Endometrium (tissue), 2 donors: ENCODE data around the gene APOBEC2.
A peak's percentile ranks its signal among the peaks of the same experiment; 100 is the strongest.

Experiments used
- FAIRE-seq: peaks from 2 replicates; lab custom pipeline; 2012; peaks lifted over from hg19 to GRCh38; lab: Jason Lieb, UNC
- donor health status: control.
- donor health status: control.

Gene APOBEC2

DNA sequence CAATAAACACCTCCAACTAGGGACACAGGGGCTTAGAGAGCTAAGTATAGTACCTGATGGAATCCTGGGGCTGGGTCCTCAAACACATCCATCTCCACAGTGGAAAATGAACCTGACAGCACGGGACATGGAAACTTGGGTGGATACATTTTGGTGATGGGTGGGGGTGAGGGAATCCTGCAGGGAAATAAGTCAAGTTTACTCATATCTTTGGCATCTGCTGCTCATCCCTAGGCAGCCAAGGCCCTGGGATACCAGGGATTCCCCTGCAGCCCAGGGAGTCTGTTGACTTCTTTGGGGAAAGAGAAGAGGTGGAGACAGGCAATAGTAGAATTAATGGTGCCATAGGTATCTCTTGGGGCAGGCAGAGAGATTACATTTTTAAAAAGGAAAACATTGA is 6.6 kb downstream of the APOBEC2 start:
- FAIRE-seq = no peak

DNA sequence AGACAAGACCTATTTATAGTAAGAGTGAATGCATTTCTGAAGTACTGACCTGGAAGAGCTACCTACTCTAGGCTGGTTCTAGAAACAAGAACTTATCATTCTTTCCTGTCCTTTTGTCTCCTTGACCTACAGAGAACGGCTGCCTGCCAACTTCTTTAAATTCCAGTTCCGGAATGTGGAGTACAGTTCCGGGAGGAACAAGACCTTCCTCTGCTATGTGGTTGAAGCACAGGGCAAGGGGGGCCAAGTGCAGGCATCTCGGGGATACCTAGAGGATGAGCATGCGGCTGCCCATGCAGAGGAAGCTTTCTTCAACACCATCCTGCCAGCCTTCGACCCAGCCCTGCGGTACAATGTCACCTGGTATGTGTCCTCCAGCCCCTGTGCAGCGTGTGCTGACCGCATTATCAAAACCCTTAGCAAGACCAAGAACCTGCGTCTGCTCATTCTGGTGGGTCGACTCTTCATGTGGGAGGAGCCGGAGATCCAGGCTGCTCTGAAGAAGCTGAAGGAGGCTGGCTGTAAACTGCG is 8.3 kb downstream of the APOBEC2 start:
- FAIRE-seq = no peak

DNA sequence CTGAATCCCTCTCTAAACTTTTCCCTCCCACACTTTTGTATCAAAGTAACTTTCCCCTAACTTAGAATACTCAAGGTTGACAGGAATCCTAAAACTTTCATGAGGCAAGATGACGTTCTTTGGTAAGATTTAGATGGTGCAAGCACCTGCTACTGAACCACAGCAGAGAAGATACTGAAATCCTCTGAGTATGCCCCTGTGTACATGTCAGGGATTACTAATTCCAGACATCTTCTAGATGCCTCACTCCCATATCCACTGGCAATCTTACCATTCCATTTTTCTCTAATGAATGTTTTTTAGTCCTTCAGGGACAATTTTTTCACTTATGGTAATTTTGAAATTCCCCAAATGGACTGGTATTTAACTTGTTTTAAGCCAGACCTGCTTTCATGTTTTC is 9.1 kb downstream of the APOBEC2 start:
- FAIRE-seq = no peak

DNA sequence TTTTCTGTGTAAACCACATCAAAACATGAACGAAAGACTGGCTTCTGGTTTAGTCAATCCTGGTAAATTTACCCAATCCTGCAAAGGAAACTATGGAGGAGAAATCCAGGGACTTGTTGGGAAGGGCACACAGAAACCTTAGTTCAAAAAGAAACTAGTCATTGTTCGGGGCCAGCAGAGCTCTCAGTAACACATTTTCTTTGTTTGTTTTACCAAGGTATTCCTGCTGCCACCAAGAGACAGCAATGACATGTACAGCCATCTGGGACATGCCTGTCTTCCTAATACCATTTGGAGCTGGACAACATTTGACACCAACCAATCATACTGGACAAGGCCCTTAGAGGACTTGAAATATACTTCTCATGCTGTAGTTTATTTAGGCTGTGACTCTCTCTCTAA is 10.9 kb downstream of the APOBEC2 start:
- FAIRE-seq = no peak

DNA sequence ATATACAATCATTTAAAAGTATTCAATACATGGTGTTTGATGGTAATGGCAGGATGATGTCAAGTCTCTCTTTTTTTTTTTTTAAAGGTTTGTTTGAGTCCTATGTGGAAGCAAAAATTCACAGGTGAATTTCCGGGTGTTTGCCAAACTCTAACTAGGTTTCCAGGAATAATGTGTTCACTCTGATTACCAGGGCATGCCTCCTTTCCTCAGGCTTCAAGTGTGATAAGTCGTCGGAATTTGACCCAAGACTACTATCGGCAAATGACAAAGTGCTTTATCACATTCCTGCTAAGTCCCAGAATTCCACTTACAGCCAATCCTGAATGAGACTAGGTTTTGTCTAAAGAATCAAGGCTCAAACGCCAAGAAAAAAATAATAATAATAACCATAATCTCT is 11.8 kb downstream of the APOBEC2 start:
- no peak for FAIRE-seq

DNA sequence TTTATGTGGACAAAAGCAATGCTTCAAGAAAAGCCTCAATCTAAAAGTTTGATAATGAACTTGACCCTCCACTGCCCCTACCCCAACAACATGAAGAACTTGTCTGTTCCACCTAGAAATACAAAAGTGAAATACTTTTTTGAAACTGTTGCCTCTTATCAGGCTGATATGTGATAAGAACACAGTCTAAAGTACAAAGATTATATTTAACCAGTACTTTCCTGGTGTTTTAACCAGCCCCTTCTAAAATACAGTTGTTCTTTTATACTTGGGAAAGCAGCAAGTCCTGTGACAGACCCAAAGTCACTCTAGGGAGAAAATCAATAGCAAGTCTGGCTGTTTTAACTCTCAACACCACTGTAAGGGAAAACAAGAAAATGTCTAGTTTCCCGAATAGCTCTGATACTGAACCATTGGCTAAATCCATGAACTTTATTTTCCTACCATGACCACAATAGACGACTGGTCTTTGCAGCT is 12.6 kb downstream of the APOBEC2 start:
- no peak for FAIRE-seq

DNA sequence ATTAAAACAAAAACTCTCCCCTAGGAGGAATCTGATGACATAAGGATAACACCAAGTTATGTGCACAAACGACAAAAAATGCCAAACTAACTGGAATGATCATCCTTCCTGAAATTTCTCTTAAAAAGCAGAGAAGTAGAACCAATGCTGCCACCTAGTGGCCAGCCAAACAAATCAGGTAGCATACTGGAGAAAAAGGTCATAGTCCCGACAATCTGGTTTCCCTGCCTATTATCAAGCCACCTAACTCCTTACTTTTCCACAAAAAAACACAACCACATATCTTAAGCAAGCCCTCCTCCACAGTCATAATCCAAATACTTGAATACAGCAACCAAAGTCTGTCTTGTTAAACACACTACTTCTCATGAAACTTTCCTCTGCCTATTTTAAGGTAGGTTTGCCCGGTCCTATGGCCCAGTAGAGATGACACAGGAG is 13.9 kb downstream of the APOBEC2 start:
- FAIRE-seq = peak; percentile 83

DNA sequence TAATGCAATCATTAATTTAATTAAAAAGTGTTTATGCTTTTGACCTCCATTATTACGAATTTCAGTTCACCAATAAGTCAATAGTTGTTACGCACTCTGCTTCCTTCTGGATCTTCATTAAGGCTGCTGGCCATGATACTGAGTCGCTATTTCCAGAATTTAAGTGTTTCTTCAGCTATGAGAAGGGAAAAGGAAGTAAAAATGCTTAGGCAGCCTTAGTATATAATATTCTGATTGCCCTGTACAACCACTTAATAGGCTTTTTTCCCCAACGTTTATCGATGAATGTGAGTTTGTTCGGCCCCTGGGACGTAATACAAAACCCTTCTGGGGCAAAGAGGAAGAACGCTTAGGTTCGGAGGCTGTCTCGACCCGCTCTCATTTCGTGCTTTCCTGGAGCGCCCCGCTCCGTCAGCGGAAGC is 18.5 kb downstream of the APOBEC2 start:
- FAIRE-seq = no peak

DNA sequence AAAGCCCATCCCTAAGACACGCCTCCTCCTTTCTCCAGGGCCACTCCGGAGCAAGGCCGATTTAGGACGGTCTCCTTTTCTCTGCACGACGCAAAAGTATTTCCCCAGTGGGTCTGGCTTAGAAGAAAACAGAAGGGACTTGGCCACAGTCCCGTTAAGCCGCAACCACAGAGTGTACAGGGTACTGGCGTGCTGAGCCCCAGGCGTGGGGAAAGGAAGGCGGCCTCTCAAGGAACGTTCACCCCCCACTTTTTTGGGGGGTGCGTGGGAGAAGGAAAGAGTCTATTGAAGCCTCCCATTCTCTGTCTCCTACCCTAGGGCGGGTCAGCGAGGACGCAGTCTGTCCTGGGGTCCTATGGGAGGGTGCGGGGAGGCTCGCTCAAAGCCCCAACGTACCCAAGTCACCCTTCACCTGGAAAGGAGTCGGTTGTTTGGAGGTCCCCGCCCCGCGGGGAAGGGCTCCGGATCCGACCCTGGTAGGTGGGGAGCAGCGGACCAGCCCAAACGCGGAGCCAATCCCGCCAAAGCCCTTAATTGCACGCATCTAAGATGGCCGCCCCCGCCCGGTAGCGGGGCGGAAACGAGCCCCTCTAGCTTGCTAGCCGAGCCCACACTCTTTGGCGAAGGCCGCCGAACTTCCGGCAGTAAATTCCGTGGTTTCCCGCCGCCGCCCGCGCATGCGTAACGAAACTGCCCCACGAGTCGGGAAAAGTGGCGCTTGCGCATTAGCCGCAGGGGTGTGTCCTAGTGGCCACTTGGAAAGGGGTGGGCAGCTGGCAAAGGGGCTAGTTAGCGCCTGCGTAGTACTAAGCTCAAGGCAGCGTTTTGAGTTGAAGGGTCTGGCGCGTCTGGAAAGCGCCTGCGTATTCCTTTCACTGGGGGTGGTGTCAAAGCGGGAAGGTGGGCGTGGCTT is 19.2 kb downstream of the APOBEC2 start, which contains the start of gene OARD1:
TSS of gene OARD1 (minus strand) at position 434 of the 913 bp plus-strand sequence. CDS start 722 bp downstream, outside the sequence.
- peak; percentile 80 for FAIRE-seq

DNA sequence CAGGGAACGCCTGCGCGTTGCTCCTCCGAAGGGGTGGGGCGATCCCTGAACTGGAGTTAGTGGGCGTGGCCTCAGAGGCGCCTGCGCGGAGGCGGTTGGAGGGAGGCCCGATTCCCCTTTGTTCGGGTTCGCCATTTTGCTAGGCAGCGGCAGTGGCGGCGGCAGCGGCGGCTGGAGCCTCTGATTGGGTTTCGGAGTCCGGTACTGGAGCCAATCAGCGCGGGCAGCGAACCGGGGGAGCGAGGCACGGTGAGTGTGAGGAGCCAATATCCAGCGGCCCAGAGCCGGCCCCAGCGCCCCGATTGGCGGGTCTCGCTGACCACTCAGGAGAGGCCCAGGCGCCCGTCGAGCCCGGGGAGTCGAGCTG is 19.8 kb downstream of the APOBEC2 start, which contains the start of gene NFYA:
TSS of gene NFYA (plus strand) at position 139 of the 367 bp plus-strand sequence. CDS start 6,116 bp downstream, outside the sequence.
- FAIRE-seq = peak; percentile 100

DNA sequence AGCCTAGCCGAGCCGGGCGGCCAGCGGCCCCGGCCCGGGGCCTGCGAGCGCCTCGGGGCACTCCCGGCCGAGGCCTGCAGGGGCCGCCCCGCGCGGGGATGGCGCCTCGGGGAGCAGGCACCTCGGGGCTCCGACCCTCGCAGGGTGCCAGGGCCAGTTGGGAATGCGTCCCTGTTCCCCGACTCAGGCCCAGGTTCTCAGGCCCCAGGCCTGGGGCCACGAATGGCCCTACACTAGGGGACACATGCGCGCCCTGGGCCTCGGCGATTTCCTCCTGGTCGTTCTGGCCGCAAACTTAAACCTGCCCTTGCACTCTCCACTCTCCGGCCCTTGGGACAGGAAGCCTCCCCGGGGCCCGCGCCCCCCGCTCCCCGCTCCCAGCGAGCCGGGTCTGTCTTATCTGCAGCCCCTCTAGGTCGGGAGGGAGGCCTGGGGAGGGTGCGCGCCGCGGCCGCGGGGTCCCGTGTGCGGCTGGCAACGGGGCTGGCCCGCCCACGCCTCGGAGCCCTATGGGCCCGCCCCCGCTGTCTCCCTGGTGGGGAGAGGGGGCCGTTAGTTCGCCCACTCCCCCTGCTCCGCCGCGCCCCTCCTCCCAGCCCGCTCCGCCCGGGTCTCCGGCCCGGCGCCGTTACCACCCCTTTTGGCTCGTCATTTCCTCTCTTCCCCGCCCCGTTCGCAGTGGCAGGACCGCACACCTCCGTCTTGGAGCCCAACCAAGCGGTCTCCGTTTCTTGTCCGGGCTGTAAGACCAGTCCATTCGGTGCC is 20.4 kb downstream of the APOBEC2 start:
- no peak for FAIRE-seq

DNA sequence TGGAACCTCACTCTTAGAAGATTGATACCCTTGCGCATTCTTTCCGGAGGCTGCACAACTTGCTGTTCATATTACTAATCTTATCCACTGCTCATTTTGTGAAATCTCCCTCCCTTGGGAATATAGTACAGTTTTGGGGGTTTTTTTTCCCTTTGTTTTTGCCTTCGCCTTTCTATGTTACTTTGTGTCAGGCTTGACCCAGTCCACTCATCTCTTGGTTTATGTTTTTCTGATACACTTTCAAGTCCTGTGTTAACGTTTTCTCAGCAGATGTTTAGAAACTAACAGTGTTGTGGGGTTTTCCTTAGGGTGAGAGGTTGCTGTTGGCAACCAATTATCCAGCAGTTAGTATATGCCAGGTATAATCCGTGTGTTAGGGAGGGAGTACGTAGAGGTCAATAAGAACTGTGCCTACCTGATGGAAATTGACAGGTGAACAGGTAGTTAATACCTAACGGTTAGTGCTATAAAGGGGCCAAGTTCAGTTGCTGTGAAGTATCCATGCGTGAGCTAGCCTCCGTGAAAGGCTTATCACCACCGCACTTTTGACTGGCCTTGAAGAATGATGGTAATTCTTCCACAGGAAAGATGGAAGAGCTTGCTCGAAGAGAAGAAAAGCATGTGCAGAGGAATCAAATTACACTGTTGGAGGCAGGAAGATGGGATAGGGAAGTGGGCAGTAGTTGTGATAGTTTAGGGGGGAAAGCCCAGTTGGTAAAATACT is 21.1 kb downstream of the APOBEC2 start:
- peak; percentile 51 for FAIRE-seq

DNA sequence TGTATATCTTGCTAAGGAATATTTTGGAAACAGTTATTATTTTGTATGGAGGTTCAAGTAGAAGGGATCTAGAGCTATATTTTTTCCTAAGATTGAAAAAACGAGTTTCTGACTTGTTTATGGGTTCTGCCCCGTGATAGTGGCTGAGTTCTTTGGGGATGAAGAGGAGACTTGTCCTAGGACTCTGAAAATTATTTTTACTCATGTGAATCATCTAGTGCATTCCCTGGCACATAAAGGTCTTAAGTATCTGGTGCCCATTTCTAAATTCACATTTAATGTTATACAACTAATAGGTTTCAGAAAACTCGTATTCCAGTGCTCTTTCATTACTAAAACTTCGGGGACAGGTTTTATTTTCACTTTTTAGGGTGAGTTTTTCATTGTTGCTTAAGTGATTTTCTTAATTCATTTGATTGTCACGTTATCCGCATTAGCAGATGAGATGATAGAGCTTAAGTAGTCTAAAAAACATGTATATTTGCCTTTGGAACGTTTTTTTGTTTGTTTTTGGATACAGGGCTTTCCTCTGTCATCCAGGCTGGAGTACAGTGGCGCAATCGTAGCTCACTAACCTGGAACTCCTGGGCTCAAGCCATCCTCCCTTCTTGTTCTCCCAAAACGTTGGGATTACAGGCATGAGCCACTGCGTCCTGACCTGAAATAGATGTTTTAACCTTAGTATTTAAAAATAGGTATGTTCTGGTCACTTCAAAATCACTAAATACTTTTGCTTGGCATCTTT is 21.9 kb downstream of the APOBEC2 start:
- no peak for FAIRE-seq

DNA sequence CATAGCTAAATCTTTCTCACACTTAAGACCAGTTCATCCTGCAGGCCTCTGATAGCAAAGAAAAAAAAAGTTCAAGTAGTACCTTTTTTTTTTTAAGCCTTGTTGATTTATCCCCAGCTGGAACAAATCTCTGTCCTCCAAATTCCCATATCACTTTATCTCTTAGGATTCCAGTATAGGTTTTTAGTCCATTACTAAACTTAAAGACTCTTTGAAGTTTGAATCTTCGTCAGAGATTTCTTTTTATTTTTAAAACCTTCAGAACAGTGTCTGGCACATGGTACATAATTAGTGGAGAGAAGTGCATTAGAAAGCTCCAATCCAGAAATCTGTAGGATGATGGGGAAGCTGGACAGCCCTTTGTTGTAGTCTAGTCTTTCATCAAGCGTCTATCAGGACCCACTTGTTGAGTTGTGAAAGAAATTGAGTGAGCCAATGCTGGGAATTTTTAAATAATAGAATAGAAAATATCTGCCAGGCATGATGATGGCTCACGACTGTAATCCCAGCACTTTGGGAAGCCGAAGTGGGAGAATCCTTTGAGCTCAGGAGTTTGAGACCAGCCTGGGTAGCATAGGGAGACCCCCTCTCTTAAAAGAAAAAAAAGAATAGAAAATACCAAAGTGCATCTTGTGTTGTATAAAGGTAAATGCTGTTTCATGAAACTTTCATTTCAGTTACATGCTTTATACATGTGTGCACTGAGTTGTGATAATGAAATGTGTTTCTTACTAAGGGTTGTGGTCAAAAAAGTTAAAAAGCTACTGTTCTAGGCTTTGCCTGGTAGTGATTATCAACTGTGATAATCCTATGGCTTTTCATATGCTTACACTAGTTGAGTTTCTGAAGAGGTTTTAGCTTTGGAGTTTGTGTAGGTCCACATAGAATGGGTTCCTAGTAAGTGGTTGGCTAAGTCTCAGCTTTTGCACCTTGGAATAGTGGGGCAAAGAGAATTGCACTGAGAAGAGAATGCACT is 22.9 kb downstream of the APOBEC2 start:
- no peak for FAIRE-seq

DNA sequence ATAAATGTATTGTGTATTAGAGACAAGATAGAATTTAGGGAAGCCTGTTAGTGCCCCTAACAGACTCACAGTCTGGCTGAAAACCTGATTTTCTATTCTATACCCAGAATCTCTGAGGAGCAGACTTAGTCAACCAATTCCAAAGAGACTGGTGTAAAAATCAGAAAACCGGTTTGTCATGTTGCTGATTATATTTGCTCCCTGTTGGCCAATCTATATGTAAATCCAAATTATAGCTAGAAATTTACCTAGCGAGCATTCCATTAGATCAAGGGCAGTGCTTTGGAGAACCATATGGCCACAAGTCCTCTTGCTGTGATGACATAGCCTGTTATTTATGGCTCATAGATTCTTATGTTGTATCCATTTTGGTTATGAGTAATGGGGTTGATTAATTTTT is 24.5 kb downstream of the APOBEC2 start:
- no peak for FAIRE-seq

DNA sequence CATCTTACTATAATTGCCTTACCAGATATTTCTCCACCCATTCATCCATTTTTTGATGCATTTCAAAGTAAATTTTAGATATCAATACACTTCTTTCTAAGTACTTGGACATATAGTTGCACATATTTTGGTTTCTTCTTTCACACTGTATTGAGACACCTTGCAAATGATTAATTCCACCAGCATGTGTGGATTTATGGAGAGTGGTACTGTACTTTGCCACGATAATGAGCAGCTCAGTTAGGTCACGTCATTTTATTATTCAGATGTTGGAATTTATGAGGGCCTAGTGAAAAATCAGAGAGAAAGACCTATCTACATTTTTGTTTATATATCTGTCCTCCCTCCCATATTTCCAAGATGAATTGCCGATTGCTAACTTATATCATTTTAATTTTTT is 25.1 kb downstream of the APOBEC2 start:
- FAIRE-seq = no peak

DNA sequence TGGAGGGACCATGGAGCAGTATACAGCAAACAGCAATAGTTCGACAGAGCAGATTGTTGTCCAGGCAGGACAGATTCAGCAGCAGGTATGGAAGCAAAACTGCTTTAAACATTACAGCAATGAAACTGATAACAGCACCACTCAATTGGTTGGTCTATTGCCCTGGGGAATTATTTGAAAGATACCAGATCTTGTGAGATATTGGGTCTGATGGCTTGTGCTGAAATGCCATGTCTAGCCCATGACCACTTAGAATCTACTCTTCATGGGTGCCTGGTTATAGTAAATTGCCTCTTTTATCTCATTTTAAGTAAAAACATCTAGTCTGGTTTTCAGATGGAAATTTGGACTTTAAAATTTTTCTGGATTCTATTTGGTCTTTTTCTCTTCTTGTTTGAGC is 26.1 kb downstream of the APOBEC2 start:
- FAIRE-seq = no peak

DNA sequence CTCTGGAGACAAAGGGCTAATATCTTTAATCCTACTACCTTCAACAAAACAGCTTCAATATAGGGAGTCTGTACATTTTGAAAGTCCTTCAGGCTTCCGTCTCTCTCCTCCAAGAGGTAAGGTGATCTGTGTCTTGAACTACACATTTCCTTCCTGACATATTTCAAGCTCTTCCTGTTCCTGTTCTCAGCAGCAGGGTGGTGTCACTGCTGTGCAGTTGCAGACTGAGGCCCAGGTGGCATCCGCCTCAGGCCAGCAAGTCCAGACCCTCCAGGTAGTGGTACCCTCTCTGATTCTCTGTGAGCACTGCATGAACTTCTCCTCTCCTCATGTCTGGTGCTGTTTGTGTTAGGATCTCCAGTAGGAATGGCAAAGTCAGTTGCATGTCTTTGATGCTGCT is 27.6 kb downstream of the APOBEC2 start:
- FAIRE-seq = no peak

DNA sequence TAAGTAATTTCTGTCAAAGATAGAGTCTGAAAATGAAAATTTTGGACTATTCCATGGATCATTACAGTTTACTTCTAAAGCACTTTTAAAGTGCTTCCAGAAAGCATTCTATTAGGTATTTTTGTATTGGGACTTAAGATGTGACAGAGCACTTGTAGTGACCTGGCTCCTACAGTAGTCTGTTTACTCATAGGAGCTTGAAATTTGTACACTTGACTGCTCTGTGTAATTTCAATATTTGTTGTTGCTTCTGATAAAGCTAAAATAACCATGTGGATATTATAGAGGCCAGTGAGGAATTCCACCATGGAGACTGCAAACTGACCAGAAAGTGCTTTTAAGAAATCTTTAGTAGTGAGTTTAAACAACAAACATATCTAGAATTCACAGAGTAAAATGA is 30.1 kb downstream of the APOBEC2 start:
- FAIRE-seq = no peak

DNA sequence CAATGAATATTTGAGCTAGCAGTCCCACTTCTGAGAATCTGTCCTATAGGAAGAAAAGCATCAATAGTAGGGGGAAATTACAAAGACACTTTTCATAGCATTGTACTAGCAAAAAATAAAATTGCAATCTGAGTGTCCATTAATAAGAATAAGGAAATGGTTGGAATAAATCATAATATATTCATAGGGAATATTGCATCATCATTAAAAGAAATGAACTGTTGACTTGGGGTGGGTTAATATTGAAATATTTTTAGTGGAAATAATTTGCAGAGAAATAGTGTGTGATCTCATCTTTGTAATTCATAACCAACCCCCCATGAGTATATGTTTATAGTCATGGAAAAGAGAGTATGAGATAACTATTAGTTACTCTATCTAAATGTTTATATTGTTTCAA is 32.2 kb downstream of the APOBEC2 start:
- FAIRE-seq = no peak
